PC-3 (cell line): ENCODE measurements around the gene C19orf25. TPM values are rescaled to one million over a fixed set of nuclear protein-coding genes. Genes with fewer than 3 reads are reported as not detected.

Source experiments
- ATAC-seq: fragments of 200-7000 bp; cut with Tn5 transposase; 2 replicates; pipeline ENCODE4 v1.9.1; 2020; ENCODE audit warnings: mild to moderate bottlenecking, moderate library complexity
- BruUV-seq: library from RNA; stranded (reverse); fragments of 400-500 nt; replicated peaks from 2 replicates; lab custom pipeline; 2021; lab: Mats Ljungman, UMichigan
- CTCF ChIA-PET: fragments of 300-600 bp; sonication (Branson Sonifier 250); formaldehyde crosslinking; loops from one replicate; lab custom pipeline; 2022; ENCODE audit warnings: antibody characterized with exemption; lab: Charles Lee
- POLR2A ChIA-PET: fragments of 300-600 bp; sonication (Branson Sonifier 250); formaldehyde crosslinking; loops from one replicate; lab custom pipeline; 2022; ENCODE audit warnings: antibody characterized with exemption; ENCODE audit not compliant: unreplicated experiment; lab: Charles Lee
- DNase-seq: peaks from one replicate; pipeline ENCODE4 v3.0.0-alpha.2; 2015
- H2AFZ ChIP-seq: fragments of 300-600 bp; sonication (generic); 2 replicates; pipeline ENCODE4 v1.6.0; 2016; ENCODE audit warnings: antibody characterized with exemption, low read length
- H3F3A ChIP-seq: fragments of 300-600 bp; sonication (generic); one replicate; pipeline ENCODE4 v1.6.0; 2017; ENCODE audit warnings: antibody characterized with exemption, low read length, control low read depth, mild to moderate bottlenecking; ENCODE audit not compliant: unreplicated experiment
- H3K27ac ChIP-seq: fragments of 300-600 bp; sonication (generic); 2 replicates; pipeline ENCODE4 v1.5.1; 2016; ENCODE audit warnings: mild to moderate bottlenecking, low read length
- H3K27me3 ChIP-seq: fragments of 300-600 bp; sonication (generic); 2 replicates; pipeline ENCODE4 v1.6.1; 2016; ENCODE audit warnings: low read length, mixed read lengths
- H3K36me3 ChIP-seq: fragments of 300-600 bp; sonication (generic); 2 replicates; pipeline ENCODE4 v1.6.1; 2016; ENCODE audit warnings: low read depth, mixed run types, low read length, mixed read lengths
- H3K4me1 ChIP-seq: fragments of 300-600 bp; sonication (generic); 2 replicates; pipeline ENCODE4 v1.5.1; 2016; ENCODE audit warnings: low read length; ENCODE audit not compliant: insufficient read depth
- H3K4me2 ChIP-seq: fragments of 300-600 bp; sonication (generic); 2 replicates; pipeline ENCODE4 v1.6.0; 2016; ENCODE audit warnings: low read length
- H3K4me3 ChIP-seq: fragments of 300-600 bp; sonication (generic); 2 replicates; pipeline ENCODE4 v1.5.1; 2016; ENCODE audit warnings: mild to moderate bottlenecking, low read length, mixed read lengths
- H3K79me2 ChIP-seq: fragments of 300-600 bp; sonication (generic); 2 replicates; pipeline ENCODE4 v1.6.1; 2017; ENCODE audit warnings: low read length, mixed read lengths
- H3K9ac ChIP-seq: fragments of 300-600 bp; sonication (generic); 2 replicates; pipeline ENCODE4 v1.6.0; 2016; ENCODE audit warnings: mild to moderate bottlenecking, low read length
- H3K9me2 ChIP-seq: fragments of 300-600 bp; sonication (generic); replicated peaks from 2 replicates; pipeline ENCODE4 v1.6.1; 2016; ENCODE audit warnings: mixed run types, low read length, mixed read lengths
- H3K9me3 ChIP-seq: fragments of 300-600 bp; sonication (generic); 2 replicates; pipeline ENCODE4 v1.6.1; 2016; ENCODE audit warnings: low read length, mixed read lengths
- H4K20me1 ChIP-seq: fragments of 300-600 bp; sonication (generic); 2 replicates; pipeline ENCODE4 v1.6.1; 2016; ENCODE audit warnings: low read length, mixed read lengths
- EZH2 ChIP-seq: fragments of 300-600 bp; sonication (generic); IDR thresholded peaks from one replicate; pipeline ENCODE4 v1.6.1; 2017; ENCODE audit warnings: antibody characterized with exemption, mild to moderate bottlenecking, low read length; ENCODE audit not compliant: unreplicated experiment
- EZH2phosphoT487 ChIP-seq: fragments of 300-600 bp; sonication (generic); IDR thresholded peaks from 2 replicates; pipeline ENCODE4 v1.6.1; 2018; ENCODE audit warnings: mild to moderate bottlenecking, antibody characterized with exemption, low read length, borderline replicate concordance
- intact Hi-C: fragments of 100-400 bp; cut with micrococcal nuclease; formaldehyde crosslinking; loops from 2 replicates; pipeline ENCODE4 v1.9.0; 2023
- total RNA-seq: library from RNA; depleted of rRNA; stranded (reverse); fragments of >200 nt; gene quantifications from 2 replicates; pipeline ENCODE4 v1.2.3, GENCODE V29; 2014
- TF ChIP-seq, protein P1 (sequence below): fragments of 300-600 bp; sonication (generic); conservative IDR thresholded peaks from 2 replicates; pipeline ENCODE4 v1.5.1; 2017; ENCODE audit warnings: antibody characterized with exemption, low read depth, mild to moderate bottlenecking, low read length

The C19orf25 gene
- total RNA-seq, 1 experiment from 2014 or later: 45.0 TPM

DNA sequence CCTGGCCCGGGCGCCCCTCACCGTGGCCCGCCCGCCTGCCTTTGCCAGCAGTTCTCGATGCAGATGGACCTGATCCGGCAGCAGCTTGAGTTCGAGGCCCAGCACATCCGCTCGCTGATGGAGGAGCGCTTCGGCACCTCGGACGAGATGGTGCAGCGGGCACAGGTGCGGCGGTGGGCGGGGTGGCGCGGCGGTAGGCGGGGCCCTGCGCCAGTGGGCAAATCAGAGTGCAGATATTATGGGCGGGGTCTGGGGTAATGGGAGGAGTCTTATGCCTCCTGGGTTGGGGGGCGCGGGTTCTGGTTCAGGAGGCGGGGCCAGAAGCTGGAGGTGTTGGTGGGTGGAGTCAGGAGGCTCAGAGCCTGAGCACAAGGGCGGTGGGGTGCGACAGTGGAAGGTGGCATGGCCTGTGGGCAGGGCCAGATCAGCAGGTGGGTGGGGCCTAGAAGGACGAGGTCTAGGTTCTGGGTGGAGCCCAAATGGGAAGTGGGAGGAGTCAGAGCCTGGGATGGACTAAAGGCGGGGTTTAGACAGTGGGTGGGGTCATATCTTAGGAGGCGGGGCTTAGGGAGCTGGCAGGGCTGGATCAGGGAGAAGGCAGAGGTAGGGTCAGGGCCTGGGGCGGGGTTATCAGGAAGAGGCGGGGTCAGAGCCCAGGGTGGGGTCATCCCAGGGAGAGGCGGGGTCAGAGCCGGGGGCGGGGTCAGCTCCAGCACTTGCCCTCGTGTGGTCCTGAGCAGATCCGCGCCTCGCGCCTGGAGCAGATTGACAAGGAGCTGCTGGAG lies 23.5 kb downstream of the C19orf25 start:
- CTCF ChIA-PET: no interaction called here
- H3K27ac ChIP-seq: no peak overlapping the region
- BruUV-seq: no TSS peak

DNA sequence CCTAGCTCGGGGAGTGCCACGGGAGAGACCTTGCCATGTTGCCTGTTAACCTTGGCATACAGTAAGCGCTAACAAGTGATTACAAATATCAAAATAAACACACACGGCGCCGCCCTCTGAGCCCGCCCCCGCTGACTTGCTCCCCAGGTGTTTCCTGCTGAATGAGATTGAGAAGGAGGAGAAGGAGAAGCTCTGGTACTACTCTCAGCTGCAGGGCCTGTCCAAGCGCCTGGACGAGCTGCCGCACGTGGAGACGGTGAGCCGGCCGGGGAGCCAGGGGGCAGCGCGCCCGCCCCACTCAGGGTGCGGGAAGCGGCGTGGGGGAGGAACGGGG lies 24.0 kb downstream of the C19orf25 start:
- Histone ChIP-seq H3K4me3 (peak overlapping the region; percentile 53; the same call in 1 of the 2 replicates), H3K9me3 (no peaks in the 10 kb centered on the region), H3K36me3 (no peaks in the 10 kb centered on the region), H4K20me1 (no peaks in the 10 kb centered on the region), H3K27ac (no peak overlapping the region), H3K9me2 (no peaks in the 10 kb centered on the region), H3K79me2 (no peaks in the 10 kb centered on the region), H3F3A (no peaks in the 10 kb centered on the region), H3K27me3 (peaks cover 15% of the 10 kb centered on the region), H3K4me2 (peak overlapping the region; percentile 74), H2AFZ (0 out of 2 replicates have a peak overlapping the region, but pooled peaks have one; percentile 61), H3K4me1 (peaks cover 10% of the 10 kb centered on the region; the same call in 1 of the 2 replicates), H3K9ac (no peak overlapping the region)
- DNase-seq (peak; percentile 49), ATAC-seq (peak; percentile 11)
- TF ChIP-seq EZH2 (no peak), EZH2phosphoT487 (no peak)
- TF ChIP-seq, protein P1, sequence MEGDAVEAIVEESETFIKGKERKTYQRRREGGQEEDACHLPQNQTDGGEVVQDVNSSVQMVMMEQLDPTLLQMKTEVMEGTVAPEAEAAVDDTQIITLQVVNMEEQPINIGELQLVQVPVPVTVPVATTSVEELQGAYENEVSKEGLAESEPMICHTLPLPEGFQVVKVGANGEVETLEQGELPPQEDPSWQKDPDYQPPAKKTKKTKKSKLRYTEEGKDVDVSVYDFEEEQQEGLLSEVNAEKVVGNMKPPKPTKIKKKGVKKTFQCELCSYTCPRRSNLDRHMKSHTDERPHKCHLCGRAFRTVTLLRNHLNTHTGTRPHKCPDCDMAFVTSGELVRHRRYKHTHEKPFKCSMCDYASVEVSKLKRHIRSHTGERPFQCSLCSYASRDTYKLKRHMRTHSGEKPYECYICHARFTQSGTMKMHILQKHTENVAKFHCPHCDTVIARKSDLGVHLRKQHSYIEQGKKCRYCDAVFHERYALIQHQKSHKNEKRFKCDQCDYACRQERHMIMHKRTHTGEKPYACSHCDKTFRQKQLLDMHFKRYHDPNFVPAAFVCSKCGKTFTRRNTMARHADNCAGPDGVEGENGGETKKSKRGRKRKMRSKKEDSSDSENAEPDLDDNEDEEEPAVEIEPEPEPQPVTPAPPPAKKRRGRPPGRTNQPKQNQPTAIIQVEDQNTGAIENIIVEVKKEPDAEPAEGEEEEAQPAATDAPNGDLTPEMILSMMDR: no peak
- POLR2A ChIA-PET: no interaction called here
- intact Hi-C loops: no loop called here
- BruUV-seq: no TSS peak
- CTCF ChIA-PET: no interaction called here

More for the DNA sequence above, 23.5 kb downstream of the C19orf25 start:
- TF ChIP-seq, protein P1: no peak
- TF ChIP-seq EZH2phosphoT487 (no peak), EZH2 (no peak)
- Histone ChIP-seq H3K79me2 (no peaks in the 10 kb centered on the region), H3F3A (no peaks in the 10 kb centered on the region), H3K9me2 (no peaks in the 10 kb centered on the region), H3K4me1 (peaks cover 10% of the 10 kb centered on the region; the same call in 1 of the 2 replicates), H3K9me3 (no peaks in the 10 kb centered on the region), H2AFZ (0 out of 2 replicates have a peak overlapping the region, but pooled peaks have one; percentile 61), H3K36me3 (no peaks in the 10 kb centered on the region), H3K4me3 (peak overlapping the region; percentile 53; the same call in 1 of the 2 replicates), H3K9ac (no peak overlapping the region), H4K20me1 (no peaks in the 10 kb centered on the region), H3K27me3 (peaks cover 14% of the 10 kb centered on the region), H3K4me2 (peak overlapping the region; percentile 74)
- DNase-seq (peak; percentile 85), ATAC-seq (peak; percentile 58)
- POLR2A ChIA-PET: interaction anchor here (0.6 kb wide), 1 partner anchor 429 kb away, joined by 11 read pairs; the partner anchor contains the start of gene CNN2
- intact Hi-C loops: no loop called here
